Adipocyte (in vitro differentiated cells): ENCODE data around the gene HTD2.
A peak's percentile ranks its signal among the peaks of the same experiment; 100 is the strongest.

Experiments used
- DNase-seq: peaks from one replicate; pipeline ENCODE4 v3.0.0-alpha.2; 2015; ENCODE audit warnings: low read depth
- H3K27me3 ChIP-seq: replicated peaks from 2 replicates; pipeline ENCODE4 v1.7.0; 2013; ENCODE audit warnings: mild to moderate bottlenecking, low read length, moderate library complexity; ENCODE audit not compliant: control insufficient read depth, insufficient read depth
- H3K36me3 ChIP-seq: 2 replicates; pipeline ENCODE4 v1.7.0; 2013; ENCODE audit warnings: low read length, mild to moderate bottlenecking, moderate library complexity; ENCODE audit not compliant: control insufficient read depth, insufficient read depth, severe bottlenecking
- H3K4me1 ChIP-seq: 2 replicates; pipeline ENCODE4 v1.7.0; 2013; ENCODE audit warnings: mild to moderate bottlenecking, low read length, moderate library complexity; ENCODE audit not compliant: control insufficient read depth, insufficient read depth
- H3K4me3 ChIP-seq: 2 replicates; pipeline ENCODE4 v1.7.0; 2013; ENCODE audit warnings: mild to moderate bottlenecking, low read length, moderate library complexity
- H3K9ac ChIP-seq: 2 replicates; pipeline ENCODE4 v1.7.0; 2013; ENCODE audit warnings: mild to moderate bottlenecking, low read length, moderate library complexity
- H3K9me3 ChIP-seq: 2 replicates; pipeline ENCODE4 v1.7.0; 2013; ENCODE audit warnings: mild to moderate bottlenecking, low read length, moderate library complexity; ENCODE audit not compliant: control insufficient read depth

HTD2 gene

DNA sequence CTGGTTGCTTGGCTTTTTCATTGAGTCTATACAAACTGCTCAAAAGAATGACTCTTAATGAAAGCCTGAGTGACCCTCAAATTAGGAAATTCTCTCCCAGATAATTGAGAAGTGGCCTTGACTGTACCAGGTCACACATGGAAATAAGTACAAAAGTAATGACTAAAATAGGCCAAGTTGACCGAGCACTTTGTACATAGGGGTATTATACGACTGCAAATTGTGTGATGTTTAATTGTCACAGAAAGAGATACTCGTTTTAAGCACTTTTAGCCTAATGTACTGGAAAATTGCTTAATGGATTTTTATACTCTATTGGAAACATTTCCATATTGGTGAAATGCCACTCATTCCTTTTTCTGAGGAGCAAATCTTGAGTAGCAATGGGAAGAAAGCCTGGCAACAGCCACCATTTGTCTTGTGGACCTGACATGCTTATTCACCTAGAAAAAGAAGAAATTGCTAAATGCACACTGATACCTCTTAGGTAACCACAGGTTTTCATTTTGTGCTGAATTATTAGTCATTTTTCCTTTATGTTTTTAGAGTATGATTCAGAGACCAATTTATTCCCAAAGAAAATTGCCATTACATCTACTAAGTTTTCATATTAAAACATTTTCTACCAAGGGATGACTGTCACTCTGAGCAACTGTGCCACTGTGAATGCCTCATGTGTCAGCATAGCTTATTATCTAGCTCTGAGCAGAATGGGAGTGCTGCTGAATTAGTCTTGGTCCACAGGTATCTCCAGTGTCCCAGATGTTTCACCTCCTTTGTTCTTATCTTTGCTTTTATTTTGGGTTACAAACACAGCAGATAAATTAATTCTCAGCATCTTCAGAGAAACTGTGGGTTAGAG, 17.4 kb downstream of the HTD2 start:
- Histone ChIP-seq H3K27me3 (no peaks in the 10 kb centered on the region), H3K36me3 (peaks cover 21% of the 10 kb centered on the region), H3K4me3 (no peak overlapping the region), H3K4me1 (peaks cover 35% of the 10 kb centered on the region), H3K9me3 (no peaks in the 10 kb centered on the region), H3K9ac (peak overlapping the region; percentile 15)
- no peak for DNase-seq

GRCh38 chr3:58324391-58325390, 18.4 kb downstream of the HTD2 start:
- Histone ChIP-seq H3K4me1 (peaks cover 35% of the 10 kb centered on the region), H3K9me3 (no peaks in the 10 kb centered on the region), H3K4me3 (no peak overlapping the region), H3K27me3 (no peaks in the 10 kb centered on the region), H3K9ac (peak overlapping the region; percentile 29), H3K36me3 (peaks cover 12% of the 10 kb centered on the region)
- DNase-seq = no peak

DNA sequence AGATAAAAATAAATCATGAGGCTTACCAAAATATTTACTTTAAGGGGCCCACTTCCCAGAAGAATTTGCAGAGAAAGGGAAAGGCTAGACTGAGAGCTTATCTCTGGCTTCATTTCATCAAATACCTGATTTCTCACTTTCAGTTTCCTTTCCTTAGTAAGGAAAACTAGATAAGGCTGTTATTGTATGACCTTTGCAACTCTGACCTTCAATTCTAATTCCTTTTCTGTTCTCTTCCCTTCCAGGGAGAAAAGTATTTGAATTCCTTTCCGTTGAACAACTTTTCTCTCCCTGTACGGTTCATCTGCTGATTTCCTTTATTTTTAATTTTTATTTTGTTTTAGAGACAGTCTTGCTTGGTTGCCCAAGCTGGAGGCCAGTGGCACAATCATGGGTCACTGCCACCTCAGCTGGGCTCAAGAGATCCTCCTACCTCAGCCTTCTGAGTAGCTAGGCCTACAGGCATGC, 19.2 kb downstream of the HTD2 start:
- DNase-seq = peak; percentile 38
- Histone ChIP-seq H3K4me3 (no peak overlapping the region), H3K4me1 (peaks cover 39% of the 10 kb centered on the region), H3K36me3 (peaks cover 9% of the 10 kb centered on the region), H3K27me3 (no peaks in the 10 kb centered on the region), H3K9me3 (no peaks in the 10 kb centered on the region), H3K9ac (peak overlapping the region; percentile 29)

- no peak for DNase-seq
- Histone ChIP-seq H3K27me3 (no peaks in the 10 kb centered on the region), H3K4me3 (no peak overlapping the region), H3K36me3 (peaks cover 1% of the 10 kb centered on the region), H3K9me3 (no peaks in the 10 kb centered on the region), H3K9ac (no peak overlapping the region), H3K4me1 (peaks cover 38% of the 10 kb centered on the region)
Observed at GRCh38 chr3:58326267-58326900, 20.1 kb downstream of the HTD2 start.

DNA sequence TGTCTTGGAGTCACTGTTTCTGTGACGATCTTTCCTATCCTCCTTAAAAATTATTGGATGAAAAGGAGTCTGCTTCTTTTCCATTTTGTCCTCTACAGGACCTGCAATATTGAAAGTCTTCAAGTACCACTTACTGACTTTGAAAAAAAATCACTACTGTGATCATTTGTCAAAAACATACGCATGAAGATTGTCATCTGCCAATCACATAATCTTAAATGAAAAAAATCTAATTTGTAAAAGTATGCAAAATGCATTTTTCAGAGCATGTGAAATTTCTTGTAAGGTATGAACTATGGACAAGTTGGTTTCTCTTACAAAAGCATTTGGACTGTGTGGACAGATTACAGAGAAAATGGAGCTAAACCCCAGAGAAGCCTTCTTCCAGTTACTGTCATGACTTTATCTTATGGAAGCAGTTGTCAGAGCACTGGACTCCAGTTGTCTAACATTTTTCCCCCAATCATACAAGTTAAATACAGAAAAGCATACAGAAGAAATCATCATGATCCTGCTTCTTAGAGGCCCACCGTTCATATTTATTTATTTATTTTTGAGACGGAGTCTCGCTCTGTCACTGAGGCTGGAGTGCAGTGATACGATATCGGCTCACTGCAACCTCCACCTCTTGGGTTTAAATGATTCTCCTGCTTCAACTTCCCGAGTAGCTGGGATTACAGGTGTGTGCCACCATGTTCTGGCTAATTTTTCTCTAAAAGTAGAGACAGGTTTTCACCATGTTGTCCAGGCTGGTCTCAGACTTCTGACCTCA, 23.0 kb downstream of the HTD2 start:
- Histone ChIP-seq H3K9ac (no peak overlapping the region), H3K27me3 (no peaks in the 10 kb centered on the region), H3K9me3 (no peaks in the 10 kb centered on the region), H3K4me3 (no peak overlapping the region), H3K36me3 (no peaks in the 10 kb centered on the region), H3K4me1 (peaks cover 34% of the 10 kb centered on the region)
- DNase-seq = no peak

- Histone ChIP-seq H3K4me1 (peaks cover 37% of the 10 kb centered on the region), H3K36me3 (no peaks in the 10 kb centered on the region), H3K9ac (peak overlapping the region; percentile 17), H3K9me3 (no peaks in the 10 kb centered on the region), H3K4me3 (no peak overlapping the region), H3K27me3 (no peaks in the 10 kb centered on the region)
- DNase-seq = no peak
Observed at GRCh38 chr3:58329922-58330413, 23.6 kb downstream of the HTD2 start.

DNA sequence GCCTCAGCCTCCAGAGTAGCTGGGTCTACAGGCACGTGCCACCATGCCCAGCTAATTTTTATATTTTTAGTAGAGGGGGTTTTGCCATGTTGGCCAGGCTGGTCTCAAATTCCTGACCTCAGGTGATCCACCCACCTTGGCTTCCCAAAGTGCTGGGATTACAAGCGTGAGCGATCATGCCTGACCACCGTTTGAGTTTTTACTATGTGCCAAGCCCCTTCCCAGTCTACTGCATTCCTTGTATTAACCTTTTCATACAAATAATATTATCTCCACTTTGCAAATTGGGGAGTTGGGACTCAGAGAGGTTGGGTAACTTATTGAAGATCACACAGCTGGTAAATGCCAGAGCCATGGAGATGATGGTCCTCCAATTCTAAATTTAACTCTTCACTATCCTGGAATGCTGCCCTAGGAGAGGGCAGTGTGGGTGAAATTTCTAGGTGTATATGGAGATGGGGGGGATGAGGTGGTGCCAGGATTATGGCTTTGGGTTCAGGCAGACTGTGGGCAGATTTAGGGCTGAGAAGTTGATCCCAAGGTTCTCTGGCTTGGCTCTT, 25.4 kb downstream of the HTD2 start:
- H3K36me3 ChIP-seq = no peaks in the 10 kb centered on the region
- no peak overlapping the region for H3K4me3 ChIP-seq
- H3K27me3 ChIP-seq = no peaks in the 10 kb centered on the region
- no peak for DNase-seq
- H3K9ac ChIP-seq = peak overlapping the region; percentile 90
- no peaks in the 10 kb centered on the region for H3K9me3 ChIP-seq
- peaks cover 41% of the 10 kb centered on the region for H3K4me1 ChIP-seq

DNA sequence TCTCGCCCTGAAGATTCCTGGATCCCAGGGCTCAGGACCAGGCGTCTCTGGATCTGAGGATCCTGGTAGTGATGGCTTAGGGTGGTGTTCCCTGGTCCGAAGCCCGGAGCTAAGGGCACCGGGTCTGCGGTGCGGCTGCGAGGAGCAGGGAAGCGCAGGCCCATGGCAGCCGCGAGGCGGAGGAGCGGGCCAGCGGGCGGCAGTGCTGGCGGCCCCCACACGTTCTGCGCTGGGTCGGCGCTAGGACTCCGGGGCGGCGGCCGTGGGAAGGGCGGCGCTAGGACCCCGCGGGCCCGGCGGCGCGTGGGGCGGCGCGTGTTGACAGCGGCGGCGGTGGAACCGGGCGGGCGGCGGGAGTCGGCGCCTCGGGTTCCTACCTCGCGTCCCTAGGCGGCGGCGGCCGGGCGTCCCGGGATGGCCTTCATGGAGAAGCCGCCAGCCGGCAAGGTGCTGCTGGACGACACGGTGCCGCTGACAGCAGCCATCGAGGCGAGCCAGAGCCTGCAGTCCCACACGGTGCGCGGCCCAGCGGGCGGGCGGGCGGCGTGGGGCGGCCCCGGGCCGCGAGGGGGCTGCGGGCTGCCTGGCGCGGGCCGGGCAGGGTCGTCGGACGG, 26.4 kb downstream of the HTD2 start, which contains the start of gene PXK:
PXK (plus strand) TSS at position 318 of the 614 bp plus-strand sequence; CDS start at position 415, 97 bp downstream.
- Histone ChIP-seq H3K27me3 (no peaks in the 10 kb centered on the region), H3K4me1 (peaks cover 44% of the 10 kb centered on the region), H3K9ac (peak within 1 kb of the TSS; percentile 90), H3K36me3 (no peaks in the 10 kb centered on the region), H3K9me3 (no peaks in the 10 kb centered on the region), H3K4me3 (peak within 1 kb of the TSS; percentile 93)
- peak; percentile 93 for DNase-seq

DNA sequence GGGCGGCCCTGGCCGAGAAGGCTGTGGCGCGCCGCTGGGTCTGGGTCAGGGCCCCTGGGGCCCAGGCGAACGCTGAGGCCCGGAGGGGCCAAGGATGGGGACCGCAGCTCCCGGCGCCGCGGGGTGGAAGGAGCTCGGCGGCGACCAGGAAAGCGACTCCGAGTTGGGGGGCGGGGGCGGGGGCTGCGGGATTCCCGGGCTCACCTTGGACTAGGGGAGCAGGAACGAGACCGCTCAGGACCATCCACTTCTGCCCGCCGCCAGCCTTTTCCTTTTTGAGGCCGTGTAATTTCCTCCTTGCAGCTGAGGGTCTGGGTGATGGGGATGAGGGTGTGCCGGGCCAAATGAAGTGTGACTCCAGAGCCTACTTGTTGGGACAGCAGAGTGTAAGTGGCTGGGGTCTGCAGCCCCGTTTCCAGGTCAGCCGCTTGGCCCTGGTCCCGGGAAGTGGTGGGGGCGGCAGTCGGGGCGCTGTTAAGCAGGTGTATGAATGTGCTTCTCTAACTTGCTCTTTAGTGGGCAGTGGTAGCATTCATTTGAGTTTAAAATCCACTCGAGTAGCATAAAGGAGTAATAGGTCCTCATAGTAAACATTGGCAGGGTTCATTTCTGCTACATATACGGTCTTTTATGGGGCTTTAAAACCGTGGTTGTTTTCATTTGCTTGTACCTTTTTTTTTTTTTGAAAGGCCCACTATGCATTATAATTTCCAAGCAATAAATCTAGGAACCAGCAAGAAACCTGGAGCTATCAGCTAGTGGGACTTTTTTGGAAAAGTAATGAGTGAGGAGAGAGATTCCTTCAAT, 27.1 kb downstream of the HTD2 start:
- peaks cover 44% of the 10 kb centered on the region for H3K4me1 ChIP-seq

More for the DNA sequence above, 27.1 kb downstream of the HTD2 start:
- Histone ChIP-seq H3K9me3 (no peaks in the 10 kb centered on the region), H3K27me3 (no peaks in the 10 kb centered on the region), H3K36me3 (no peaks in the 10 kb centered on the region), H3K4me3 (peak overlapping the region; percentile 93), H3K9ac (peak overlapping the region; percentile 90)
- peak; percentile 56 for DNase-seq
